Panc1 (cell line): ENCODE data around the gene SCGB3A1.

Experiments used
- POLR2AphosphoS5 ChIP-seq: IDR thresholded peaks from 2 replicates; pipeline ENCODE4 v1.6.1; 2012; ENCODE audit warnings: mild to moderate bottlenecking, low read depth, low read length, moderate library complexity
- TF ChIP-seq, protein P1 (sequence below), 2 experiments: IDR thresholded peaks; 2 replicates each; pipeline ENCODE4 v1.6.1; 2011 to 2012; ENCODE audit warnings: low read depth in 2 of 2, control low read depth in 1 of 2, low read length in 1 of 2, mild to moderate bottlenecking in 1 of 2, moderate library complexity in 1 of 2; ENCODE audit not compliant: insufficient read depth in 1 of 2
- TF ChIP-seq, protein P2 (sequence below): fragments of 450-650 bp; IDR thresholded peaks from 2 replicates; pipeline ENCODE4 v1.5.1; 2017; ENCODE audit warnings: mild to moderate bottlenecking

DNA sequence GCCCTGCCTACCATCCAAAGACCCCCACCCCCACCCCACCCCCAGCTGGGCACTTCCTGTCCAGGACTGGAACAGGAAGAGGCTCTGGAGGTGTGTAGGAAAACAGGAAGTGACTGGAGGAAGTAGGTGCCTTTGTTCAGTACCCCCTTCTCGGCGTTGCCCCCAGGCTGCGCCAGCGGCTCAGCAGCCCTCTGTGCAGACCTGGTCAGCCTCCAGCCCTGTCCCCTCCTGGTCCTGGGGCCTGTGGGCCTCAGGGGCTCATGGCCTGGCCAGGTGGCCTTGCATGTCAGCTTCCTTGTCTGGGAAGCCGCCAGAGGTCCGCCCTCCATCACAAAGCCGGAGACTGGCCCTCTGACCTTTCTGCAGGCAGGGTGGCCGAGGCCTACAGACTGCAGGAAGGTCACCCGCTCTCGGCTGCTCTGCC is 32.1 kb upstream of the SCGB3A1 start:
- TF ChIP-seq, protein P1, sequence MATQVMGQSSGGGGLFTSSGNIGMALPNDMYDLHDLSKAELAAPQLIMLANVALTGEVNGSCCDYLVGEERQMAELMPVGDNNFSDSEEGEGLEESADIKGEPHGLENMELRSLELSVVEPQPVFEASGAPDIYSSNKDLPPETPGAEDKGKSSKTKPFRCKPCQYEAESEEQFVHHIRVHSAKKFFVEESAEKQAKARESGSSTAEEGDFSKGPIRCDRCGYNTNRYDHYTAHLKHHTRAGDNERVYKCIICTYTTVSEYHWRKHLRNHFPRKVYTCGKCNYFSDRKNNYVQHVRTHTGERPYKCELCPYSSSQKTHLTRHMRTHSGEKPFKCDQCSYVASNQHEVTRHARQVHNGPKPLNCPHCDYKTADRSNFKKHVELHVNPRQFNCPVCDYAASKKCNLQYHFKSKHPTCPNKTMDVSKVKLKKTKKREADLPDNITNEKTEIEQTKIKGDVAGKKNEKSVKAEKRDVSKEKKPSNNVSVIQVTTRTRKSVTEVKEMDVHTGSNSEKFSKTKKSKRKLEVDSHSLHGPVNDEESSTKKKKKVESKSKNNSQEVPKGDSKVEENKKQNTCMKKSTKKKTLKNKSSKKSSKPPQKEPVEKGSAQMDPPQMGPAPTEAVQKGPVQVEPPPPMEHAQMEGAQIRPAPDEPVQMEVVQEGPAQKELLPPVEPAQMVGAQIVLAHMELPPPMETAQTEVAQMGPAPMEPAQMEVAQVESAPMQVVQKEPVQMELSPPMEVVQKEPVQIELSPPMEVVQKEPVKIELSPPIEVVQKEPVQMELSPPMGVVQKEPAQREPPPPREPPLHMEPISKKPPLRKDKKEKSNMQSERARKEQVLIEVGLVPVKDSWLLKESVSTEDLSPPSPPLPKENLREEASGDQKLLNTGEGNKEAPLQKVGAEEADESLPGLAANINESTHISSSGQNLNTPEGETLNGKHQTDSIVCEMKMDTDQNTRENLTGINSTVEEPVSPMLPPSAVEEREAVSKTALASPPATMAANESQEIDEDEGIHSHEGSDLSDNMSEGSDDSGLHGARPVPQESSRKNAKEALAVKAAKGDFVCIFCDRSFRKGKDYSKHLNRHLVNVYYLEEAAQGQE (IDR thresholded peaks at IDR 0.05; ENCODE audit: insufficient read depth in 1 of 2, low read depth in 2 of 2, low read length in 1 of 2), result no peak
- no peak for TF ChIP-seq POLR2AphosphoS5
- TF ChIP-seq, protein P2, sequence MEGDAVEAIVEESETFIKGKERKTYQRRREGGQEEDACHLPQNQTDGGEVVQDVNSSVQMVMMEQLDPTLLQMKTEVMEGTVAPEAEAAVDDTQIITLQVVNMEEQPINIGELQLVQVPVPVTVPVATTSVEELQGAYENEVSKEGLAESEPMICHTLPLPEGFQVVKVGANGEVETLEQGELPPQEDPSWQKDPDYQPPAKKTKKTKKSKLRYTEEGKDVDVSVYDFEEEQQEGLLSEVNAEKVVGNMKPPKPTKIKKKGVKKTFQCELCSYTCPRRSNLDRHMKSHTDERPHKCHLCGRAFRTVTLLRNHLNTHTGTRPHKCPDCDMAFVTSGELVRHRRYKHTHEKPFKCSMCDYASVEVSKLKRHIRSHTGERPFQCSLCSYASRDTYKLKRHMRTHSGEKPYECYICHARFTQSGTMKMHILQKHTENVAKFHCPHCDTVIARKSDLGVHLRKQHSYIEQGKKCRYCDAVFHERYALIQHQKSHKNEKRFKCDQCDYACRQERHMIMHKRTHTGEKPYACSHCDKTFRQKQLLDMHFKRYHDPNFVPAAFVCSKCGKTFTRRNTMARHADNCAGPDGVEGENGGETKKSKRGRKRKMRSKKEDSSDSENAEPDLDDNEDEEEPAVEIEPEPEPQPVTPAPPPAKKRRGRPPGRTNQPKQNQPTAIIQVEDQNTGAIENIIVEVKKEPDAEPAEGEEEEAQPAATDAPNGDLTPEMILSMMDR, result no peak
